ENCODE results near the gene INPP5K.

Gene INPP5K

GRCh38 chr17:1473841-1474240 lies 42.6 kb downstream of the INPP5K start:
- TF ChIP-seq GATA2 (IDR thresholded peaks at IDR 0.05; ENCODE audit: low read depth, low read length) (no peak), GATA3 (IDR thresholded peaks at IDR 0.05; ENCODE audit: low read depth, low read length) (no peak)

GRCh38 chr17:1473170-1473569 lies 43.2 kb downstream of the INPP5K start:
- TF ChIP-seq GATA3 (IDR thresholded peaks at IDR 0.05; ENCODE audit: low read depth, low read length) (no peak), GATA2 (IDR thresholded peaks at IDR 0.05; ENCODE audit: low read depth, low read length) (no peak)

GRCh38 chr17:1471911-1472821 lies 44.2 kb downstream of the INPP5K start:
- TF ChIP-seq GATA2 (IDR thresholded peaks at IDR 0.05; ENCODE audit: low read depth, low read length) (no peak), GATA3 (IDR thresholded peaks at IDR 0.05; ENCODE audit: low read depth, low read length) (no peak)

- TF ChIP-seq GATA3 (IDR thresholded peaks at IDR 0.05; ENCODE audit: low read depth, low read length) (no peak), GATA2 (IDR thresholded peaks at IDR 0.05; ENCODE audit: low read depth, low read length) (no peak)
These were observed 44.9 kb downstream of the INPP5K start for GRCh38 chr17:1471490-1471889.

- TF ChIP-seq GATA3 (IDR thresholded peaks at IDR 0.05; ENCODE audit: low read depth, low read length) (no peak), GATA2 (IDR thresholded peaks at IDR 0.05; ENCODE audit: low read depth, low read length) (no peak)
These were observed 45.5 kb downstream of the INPP5K start for GRCh38 chr17:1470755-1471462.

- TF ChIP-seq GATA3 (IDR thresholded peaks at IDR 0.05; ENCODE audit: low read depth, low read length) (no peak), GATA2 (IDR thresholded peaks at IDR 0.05; ENCODE audit: low read depth, low read length) (no peak)
These were observed 46.2 kb downstream of the INPP5K start for GRCh38 chr17:1470071-1470754.

GRCh38 chr17:1469231-1469852 lies 47.1 kb downstream of the INPP5K start:
- TF ChIP-seq GATA3 (IDR thresholded peaks at IDR 0.05; ENCODE audit: low read depth, low read length) = no peak
- no peak for TF ChIP-seq GATA2 (IDR thresholded peaks at IDR 0.05; ENCODE audit: low read depth, low read length)

GRCh38 chr17:1467898-1468492 lies 48.4 kb downstream of the INPP5K start:
- no peak for TF ChIP-seq GATA3 (IDR thresholded peaks at IDR 0.05; ENCODE audit: low read depth, low read length)
- TF ChIP-seq GATA2 (IDR thresholded peaks at IDR 0.05; ENCODE audit: low read depth, low read length) = no peak

GRCh38 chr17:1467258-1467657 lies 49.2 kb downstream of the INPP5K start:
- TF ChIP-seq GATA3 (IDR thresholded peaks at IDR 0.05; ENCODE audit: low read depth, low read length) (no peak), GATA2 (IDR thresholded peaks at IDR 0.05; ENCODE audit: low read depth, low read length) (no peak)

GRCh38 chr17:1464186-1464585 lies 52.2 kb downstream of the INPP5K start:
- no peak for TF ChIP-seq GATA2 (IDR thresholded peaks at IDR 0.05; ENCODE audit: low read depth, low read length)
- no peak for TF ChIP-seq GATA3 (IDR thresholded peaks at IDR 0.05; ENCODE audit: low read depth, low read length)

GRCh38 chr17:1462164-1463112 lies 54.0 kb downstream of the INPP5K start:
- TF ChIP-seq GATA3 (IDR thresholded peaks at IDR 0.05; ENCODE audit: low read depth, low read length) = no peak
- no peak for TF ChIP-seq GATA2 (IDR thresholded peaks at IDR 0.05; ENCODE audit: low read depth, low read length)

- TF ChIP-seq GATA3 (IDR thresholded peaks at IDR 0.05; ENCODE audit: low read depth, low read length) (no peak), GATA2 (IDR thresholded peaks at IDR 0.05; ENCODE audit: low read depth, low read length) (no peak)
These were observed 55.0 kb downstream of the INPP5K start for GRCh38 chr17:1461198-1461944.

Measured in SH-SY5Y (cell line).